Neural progenitor cell (in vitro differentiated cells): ENCODE results near the gene CHD5. TPM values are rescaled to one million over a fixed set of nuclear protein-coding genes. Genes with fewer than 3 reads are reported as not detected.

Experiments used
- DNase-seq: peaks from one replicate; pipeline ENCODE4 v3.0.0-alpha.2; 2016; ENCODE audit warnings: low spot score
- H2AFZ ChIP-seq: fragments of 200-600 bp; sonication (generic); replicated peaks from 2 replicates; pipeline ENCODE4 v1.6.1; 2016; ENCODE audit warnings: antibody characterized with exemption
- H3F3A ChIP-seq: fragments of 200-600 bp; sonication (generic); 2 replicates; pipeline ENCODE4 v1.6.1; 2016; ENCODE audit warnings: antibody characterized with exemption, low read depth
- H3K27ac ChIP-seq: fragments of 200-600 bp; sonication (generic); 2 replicates; pipeline ENCODE4 v1.5.1; 2016; ENCODE audit warnings: mild to moderate bottlenecking
- H3K27me3 ChIP-seq: fragments of 200-600 bp; sonication (generic); 2 replicates; pipeline ENCODE4 v1.6.1; 2016; ENCODE audit warnings: mild to moderate bottlenecking, moderate library complexity
- H3K36me3 ChIP-seq: fragments of 200-600 bp; sonication (generic); 2 replicates; pipeline ENCODE4 v1.5.1; 2016
- H3K4me1 ChIP-seq: fragments of 200-600 bp; sonication (generic); 2 replicates; pipeline ENCODE4 v1.6.1; 2016; ENCODE audit warnings: mixed run types
- H3K4me2 ChIP-seq: fragments of 200-600 bp; sonication (generic); 2 replicates; pipeline ENCODE4 v1.6.1; 2016
- H3K4me3 ChIP-seq: fragments of 200-600 bp; sonication (generic); 2 replicates; pipeline ENCODE4 v1.5.1; 2016
- H3K79me2 ChIP-seq: fragments of 200-600 bp; sonication (generic); 2 replicates; pipeline ENCODE4 v1.6.1; 2016; ENCODE audit warnings: low read depth
- H3K9ac ChIP-seq: fragments of 200-600 bp; sonication (generic); 2 replicates; pipeline ENCODE4 v1.6.1; 2016
- H3K9me3 ChIP-seq: fragments of 200-600 bp; sonication (generic); 2 replicates; pipeline ENCODE4 v1.5.1; 2016; ENCODE audit warnings: low read depth
- H4K20me1 ChIP-seq: fragments of 200-600 bp; sonication (generic); 2 replicates; pipeline ENCODE4 v1.6.1; 2016; ENCODE audit warnings: low read depth
- H3K27ac Mint-ChIP-seq: 3 replicates; pipeline ENCODE4 v1.8.0; 2021; ENCODE audit warnings: mixed read lengths
- H3K27me3 Mint-ChIP-seq: 2 replicates; pipeline ENCODE4 v1.8.0; 2022; ENCODE audit warnings: low read depth, mild to moderate bottlenecking, inconsistent platforms, moderate library complexity, mixed read lengths; ENCODE audit not compliant: insufficient read depth
- H3K36me3 Mint-ChIP-seq: 3 replicates; pipeline ENCODE4 v1.8.0; 2021; ENCODE audit warnings: mixed read lengths
- H3K4me1 Mint-ChIP-seq: 3 replicates; pipeline ENCODE4 v1.8.0; 2021; ENCODE audit warnings: mixed read lengths
- H3K4me3 Mint-ChIP-seq: 3 replicates; pipeline ENCODE4 v1.8.0; 2021; ENCODE audit warnings: mild to moderate bottlenecking, moderate library complexity, mixed read lengths
- H3K9me3 Mint-ChIP-seq: 3 replicates; pipeline ENCODE4 v1.8.0; 2020; ENCODE audit warnings: mixed read lengths
- EZH2 ChIP-seq: fragments of 200-600 bp; sonication (generic); IDR thresholded peaks from 2 replicates; pipeline ENCODE4 v1.6.1; 2017; ENCODE audit warnings: antibody characterized with exemption, mild to moderate bottlenecking, moderate library complexity
- EZH2phosphoT487 ChIP-seq: fragments of 200-600 bp; sonication (generic); IDR thresholded peaks from 2 replicates; pipeline ENCODE4 v1.6.1; 2017; ENCODE audit warnings: antibody characterized with exemption
- total RNA-seq: library from RNA; depleted of rRNA; stranded (reverse); fragments of >200 nt; gene quantifications from 2 replicates; pipeline ENCODE4 v1.2.3, GENCODE V29; 2015; ENCODE audit warnings: low replicate concordance
- TF ChIP-seq, protein P1 (sequence below): fragments of 200-600 bp; sonication (generic); IDR thresholded peaks from 2 replicates; pipeline ENCODE4 v1.5.1; 2017; ENCODE audit warnings: antibody characterized with exemption, mild to moderate bottlenecking

Gene CHD5
- total RNA-seq, 1 donor from 2014 or later, result 0.17 TPM

- Histone ChIP-seq H3K4me1 (peaks cover 3% of the 10 kb centered on the region), H3K79me2 (no peaks in the 10 kb centered on the region), H3K36me3 (no peaks in the 10 kb centered on the region), H3K9me3 (no peaks in the 10 kb centered on the region), H3K27ac (no peak overlapping the region), H3F3A (peaks cover 7% of the 10 kb centered on the region), H3K4me3 (no peak overlapping the region), H2AFZ (no peak overlapping the region), H4K20me1 (no peaks in the 10 kb centered on the region), H3K9ac (no peak overlapping the region), H3K27me3 (peaks cover 34% of the 10 kb centered on the region), H3K4me2 (no peak overlapping the region)
- no peak for DNase-seq
- Mint-ChIP-seq H3K36me3 (no peaks in the 10 kb centered on the region), H3K4me3 (peak overlapping the region; percentile 14), H3K9me3 (no peaks in the 10 kb centered on the region), H3K27ac (no peak overlapping the region), H3K27me3 (peaks cover 12% of the 10 kb centered on the region), H3K4me1 (peaks cover 3% of the 10 kb centered on the region)
- TF ChIP-seq EZH2 (no peak), EZH2phosphoT487 (no peak)
- TF ChIP-seq, protein P1, sequence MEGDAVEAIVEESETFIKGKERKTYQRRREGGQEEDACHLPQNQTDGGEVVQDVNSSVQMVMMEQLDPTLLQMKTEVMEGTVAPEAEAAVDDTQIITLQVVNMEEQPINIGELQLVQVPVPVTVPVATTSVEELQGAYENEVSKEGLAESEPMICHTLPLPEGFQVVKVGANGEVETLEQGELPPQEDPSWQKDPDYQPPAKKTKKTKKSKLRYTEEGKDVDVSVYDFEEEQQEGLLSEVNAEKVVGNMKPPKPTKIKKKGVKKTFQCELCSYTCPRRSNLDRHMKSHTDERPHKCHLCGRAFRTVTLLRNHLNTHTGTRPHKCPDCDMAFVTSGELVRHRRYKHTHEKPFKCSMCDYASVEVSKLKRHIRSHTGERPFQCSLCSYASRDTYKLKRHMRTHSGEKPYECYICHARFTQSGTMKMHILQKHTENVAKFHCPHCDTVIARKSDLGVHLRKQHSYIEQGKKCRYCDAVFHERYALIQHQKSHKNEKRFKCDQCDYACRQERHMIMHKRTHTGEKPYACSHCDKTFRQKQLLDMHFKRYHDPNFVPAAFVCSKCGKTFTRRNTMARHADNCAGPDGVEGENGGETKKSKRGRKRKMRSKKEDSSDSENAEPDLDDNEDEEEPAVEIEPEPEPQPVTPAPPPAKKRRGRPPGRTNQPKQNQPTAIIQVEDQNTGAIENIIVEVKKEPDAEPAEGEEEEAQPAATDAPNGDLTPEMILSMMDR, result no peak
Measured at GRCh38 chr1:6151291-6151822, 28.8 kb downstream of the CHD5 start.

DNA sequence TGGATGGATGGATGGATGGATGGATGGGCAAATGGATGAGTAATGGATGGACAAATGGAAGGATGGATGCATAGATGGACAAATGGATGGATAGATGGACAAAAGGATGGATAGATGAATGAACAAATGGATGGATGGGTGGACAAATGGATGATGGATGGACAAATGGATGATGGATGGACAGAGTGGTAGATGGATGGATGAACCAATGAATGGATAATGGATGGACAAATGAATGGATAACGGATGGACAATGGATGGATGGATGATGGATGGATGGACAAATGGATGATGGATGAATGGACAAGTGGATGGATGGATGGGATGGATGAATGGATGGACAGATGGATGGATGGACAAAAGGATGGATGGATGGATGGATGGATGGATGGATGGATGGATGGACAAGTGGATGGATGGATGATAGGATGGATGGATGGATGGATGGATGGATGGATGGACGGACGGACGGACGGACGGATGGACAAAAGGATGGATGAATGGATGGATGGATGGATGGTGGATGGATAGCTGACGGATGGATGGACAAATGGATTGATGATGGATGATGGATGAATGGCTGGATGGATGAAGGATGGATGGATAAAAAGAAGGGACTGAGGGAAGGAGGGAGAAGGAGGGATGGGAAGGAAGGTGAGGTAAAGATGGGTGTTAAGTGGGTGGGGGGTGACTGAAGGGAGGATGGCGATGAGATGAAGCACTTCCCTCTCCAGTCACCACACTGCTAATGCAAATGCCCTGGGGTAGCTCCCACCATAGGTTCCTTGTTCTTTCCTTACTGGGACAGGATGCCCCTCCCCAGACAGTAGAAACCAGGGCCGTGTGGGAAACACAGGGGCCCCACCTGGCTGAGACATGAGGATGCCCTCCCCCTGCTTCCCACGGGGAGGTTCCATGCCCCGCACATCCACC lies 29.8 kb downstream of the CHD5 start:
- peaks cover 7% of the 10 kb centered on the region for H3F3A ChIP-seq

GRCh38 chr1:6149597-6149996 lies 30.5 kb downstream of the CHD5 start:
- Histone ChIP-seq H2AFZ (no peak overlapping the region), H3K27ac (no peak overlapping the region), H3K79me2 (no peaks in the 10 kb centered on the region), H3K4me2 (no peak overlapping the region), H3K36me3 (no peaks in the 10 kb centered on the region), H3F3A (peaks cover 7% of the 10 kb centered on the region), H3K4me3 (no peak overlapping the region), H4K20me1 (no peaks in the 10 kb centered on the region), H3K9me3 (no peaks in the 10 kb centered on the region), H3K4me1 (peaks cover 12% of the 10 kb centered on the region), H3K27me3 (peaks cover 34% of the 10 kb centered on the region), H3K9ac (no peak overlapping the region)
- Mint-ChIP-seq H3K27me3 (peaks cover 14% of the 10 kb centered on the region), H3K27ac (no peak overlapping the region), H3K36me3 (no peaks in the 10 kb centered on the region), H3K9me3 (no peaks in the 10 kb centered on the region), H3K4me3 (no peak overlapping the region), H3K4me1 (peaks cover 11% of the 10 kb centered on the region)
- TF ChIP-seq EZH2 (no peak), EZH2phosphoT487 (no peak)
- TF ChIP-seq, protein P1, result no peak
- no peak for DNase-seq

More for the DNA sequence above, 29.8 kb downstream of the CHD5 start:
- Histone ChIP-seq H4K20me1 (no peaks in the 10 kb centered on the region), H3K27ac (no peak overlapping the region), H3K27me3 (peaks cover 34% of the 10 kb centered on the region), H3K79me2 (no peaks in the 10 kb centered on the region), H3K9me3 (no peaks in the 10 kb centered on the region), H3K36me3 (no peaks in the 10 kb centered on the region), H3K4me1 (peaks cover 6% of the 10 kb centered on the region), H3K4me2 (no peak overlapping the region), H3K4me3 (no peak overlapping the region), H2AFZ (no peak overlapping the region), H3K9ac (no peak overlapping the region)
- no peak for DNase-seq
- Mint-ChIP-seq H3K4me1 (peaks cover 4% of the 10 kb centered on the region), H3K4me3 (no peak overlapping the region), H3K27me3 (peaks cover 14% of the 10 kb centered on the region), H3K27ac (no peak overlapping the region), H3K36me3 (no peaks in the 10 kb centered on the region), H3K9me3 (no peaks in the 10 kb centered on the region)
- TF ChIP-seq EZH2 (no peak), EZH2phosphoT487 (no peak)
- TF ChIP-seq, protein P1, result no peak
